ENCODE data around the gene MRPL47. TPM values are rescaled to one million over a fixed set of nuclear protein-coding genes. Genes with fewer than 3 reads are reported as not detected.
"Not testable (repeated sequence)": the region's sequence is repeated elsewhere in the genome, so short reads cannot be mapped to it uniquely, and the experiment has no call there.

The MRPL47 gene
- total RNA-seq, 4 donors from 2014 or later: 11.0 to 20.6 (median 14.6) TPM

DNA sequence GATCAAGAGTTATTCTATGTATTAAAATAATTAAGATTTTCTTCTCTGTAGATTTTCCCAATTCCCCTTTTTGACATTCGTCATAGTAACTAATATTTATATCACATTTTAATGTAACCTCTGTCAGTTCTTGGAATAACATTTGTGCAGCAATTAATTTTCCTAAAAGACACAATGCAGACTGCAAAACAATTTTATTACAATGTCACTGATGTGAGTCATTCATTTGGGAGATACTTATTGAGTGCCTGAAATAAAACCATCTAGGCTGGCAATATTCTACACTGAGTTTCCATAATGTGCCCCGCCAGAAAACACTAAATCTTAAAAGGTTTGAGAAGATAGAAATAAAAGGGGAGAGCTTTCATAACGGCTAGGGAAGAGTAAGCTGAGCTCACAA is 41.7 kb upstream of the MRPL47 start:
- Histone ChIP-seq H3K4me3 (no peak overlapping the region), H3K27ac (no peak overlapping the region)
- no peak for DNase-seq

GRCh38 chr3:179643837-179644236 is 39.4 kb upstream of the MRPL47 start:
- H3K27ac ChIP-seq, DNase-seq: not testable (repeated sequence)

More for the DNA sequence above, 41.7 kb upstream of the MRPL47 start:
- TF ChIP-seq CTCF (IDR thresholded peaks at IDR 0.05) (no peak), POLR2A (IDR thresholded peaks at IDR 0.05) (no peak)
- Histone ChIP-seq H3K36me3 (no peaks in the 10 kb centered on the region), H3K9me3 (no peaks in the 10 kb centered on the region), H3K27me3 (no peaks in the 10 kb centered on the region), H3K4me1 (peaks cover 0 to 7% (median 0%) of the 10 kb centered on the region in 4 donors)

DNA sequence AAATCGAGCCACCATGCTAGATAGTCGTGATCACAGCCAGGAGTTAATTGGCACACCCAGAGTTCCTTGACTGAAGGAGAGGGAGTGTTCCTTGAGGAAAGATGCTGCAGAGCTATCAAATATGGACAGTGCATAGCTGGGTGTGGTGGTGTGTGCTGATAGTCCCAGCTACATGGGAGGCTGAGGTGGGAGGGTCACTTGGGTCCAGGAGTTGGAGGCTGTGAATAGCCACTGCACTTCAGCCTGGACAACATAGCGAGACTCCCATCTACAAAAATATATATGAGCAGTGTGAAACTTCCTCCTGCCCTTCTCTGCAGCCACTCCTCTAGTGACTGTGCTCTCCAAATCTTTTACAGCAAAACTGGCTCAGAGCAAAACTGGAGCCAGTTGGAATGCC is 38.4 kb upstream of the MRPL47 start:
- no peak for TF ChIP-seq CTCF (IDR thresholded peaks at IDR 0.05)
- no peak for TF ChIP-seq POLR2A (IDR thresholded peaks at IDR 0.05)
- H3K4me1 ChIP-seq: peaks cover 0 to 7% (median 0%) of the 10 kb centered on the region in 4 donors
- no peak overlapping the region for H3K4me3 ChIP-seq
- H3K27me3 ChIP-seq: no peaks in the 10 kb centered on the region
- H3K9me3 ChIP-seq: no peaks in the 10 kb centered on the region
- no peaks in the 10 kb centered on the region for H3K36me3 ChIP-seq
- H3K27ac ChIP-seq: no peak overlapping the region
- DNase-seq: no peak

More at GRCh38 chr3:179643837-179644236, 39.4 kb upstream of the MRPL47 start:
- not testable (repeated sequence) for H3K4me3 ChIP-seq, H3K4me1 ChIP-seq, H3K9me3 ChIP-seq, H3K27me3 ChIP-seq, H3K36me3 ChIP-seq

DNA sequence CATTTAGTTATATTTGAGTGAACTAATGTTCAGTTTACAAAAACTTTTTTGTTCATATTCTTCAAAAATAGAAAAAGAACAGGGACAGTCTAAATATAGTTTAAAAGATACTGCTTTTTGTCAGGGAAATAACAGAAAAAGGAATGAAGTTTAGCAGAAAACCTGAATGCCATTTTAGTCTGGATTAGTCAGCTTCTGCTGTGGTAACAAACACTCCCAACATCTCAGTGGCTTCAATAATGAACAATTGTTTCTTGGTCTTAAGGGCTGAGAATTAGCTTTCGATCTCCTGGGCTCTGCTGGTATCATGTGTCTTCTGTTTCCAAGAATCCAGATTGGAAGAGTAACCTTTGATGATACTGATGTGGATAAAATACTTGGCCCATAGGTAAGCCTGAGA is 36.0 kb upstream of the MRPL47 start:
- TF ChIP-seq POLR2A (IDR thresholded peaks at IDR 0.05) (no peak), CTCF (IDR thresholded peaks at IDR 0.05) (no peak)
- no peak overlapping the region for H3K27ac ChIP-seq

DNA sequence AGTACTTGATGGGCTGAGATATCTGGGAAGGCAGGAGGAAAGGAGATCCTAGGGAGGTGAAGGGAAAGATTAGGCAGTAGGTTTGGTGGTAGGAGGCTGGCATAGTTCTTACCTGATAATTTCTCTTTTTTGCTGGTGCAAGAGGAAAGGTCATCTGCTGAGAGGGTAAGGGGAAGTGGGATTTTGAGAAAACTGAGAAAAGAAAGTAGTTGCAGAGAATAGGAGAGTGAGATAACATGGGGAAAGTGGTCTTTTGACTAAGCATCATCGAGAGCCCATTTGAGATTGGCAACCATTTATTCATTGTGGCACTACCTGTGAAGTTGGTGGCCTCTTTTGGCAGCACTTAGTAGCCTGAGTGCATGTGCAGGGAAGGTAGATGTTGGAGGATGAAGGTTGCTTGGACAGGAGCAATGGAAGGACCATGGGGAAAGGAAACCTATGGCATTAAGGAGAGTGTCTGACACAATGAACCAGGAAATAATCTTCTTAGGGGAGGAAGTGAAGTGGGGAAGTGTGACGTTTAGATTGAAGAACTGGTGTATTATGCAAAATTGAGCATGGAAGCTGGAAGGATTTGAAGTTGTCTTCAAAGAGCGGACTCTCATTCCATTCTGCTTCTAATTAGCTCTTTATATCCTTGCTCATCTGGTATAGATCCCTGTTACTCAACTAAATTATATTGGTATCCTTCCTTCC is 26.5 kb upstream of the MRPL47 start:
- H3K27ac ChIP-seq: no peak overlapping the region
- H3K4me3 ChIP-seq: no peak overlapping the region
- TF ChIP-seq POLR2A (IDR thresholded peaks at IDR 0.05): no peak
- no peak for TF ChIP-seq CTCF (IDR thresholded peaks at IDR 0.05)
- no peak for DNase-seq
- H3K36me3 ChIP-seq: no peaks in the 10 kb centered on the region
- no peaks in the 10 kb centered on the region for H3K4me1 ChIP-seq
- no peaks in the 10 kb centered on the region for H3K27me3 ChIP-seq
- no peaks in the 10 kb centered on the region for H3K9me3 ChIP-seq

More for the DNA sequence above, 36.0 kb upstream of the MRPL47 start:
- no peaks in the 10 kb centered on the region for H3K36me3 ChIP-seq
- H3K4me1 ChIP-seq: peaks cover 0 to 7% (median 0%) of the 10 kb centered on the region in 4 donors
- H3K4me3 ChIP-seq: no peak overlapping the region
- no peak for DNase-seq
- H3K9me3 ChIP-seq: no peaks in the 10 kb centered on the region
- no peaks in the 10 kb centered on the region for H3K27me3 ChIP-seq

- H3K27me3 ChIP-seq: no peaks in the 10 kb centered on the region
- TF ChIP-seq POLR2A (IDR thresholded peaks at IDR 0.05): no peak
- no peak for TF ChIP-seq CTCF (IDR thresholded peaks at IDR 0.05)
- no peak for DNase-seq
- H3K36me3 ChIP-seq: peaks cover 0 to 55% (median 0%) of the 10 kb centered on the region in 3 donors
- no peak overlapping the region for H3K4me3 ChIP-seq
- H3K9me3 ChIP-seq: no peaks in the 10 kb centered on the region
- no peak overlapping the region for H3K27ac ChIP-seq
- no peaks in the 10 kb centered on the region for H3K4me1 ChIP-seq
Measured at GRCh38 chr3:179624451-179624850, 20.0 kb upstream of the MRPL47 start.

All from Peyer's patch (tissue), 4 donors.